Measurements from ENCODE around the gene KMT5B. TPM values are rescaled to one million over a fixed set of nuclear protein-coding genes. Genes with fewer than 3 reads are reported as not detected.

Gene KMT5B
- polyA plus RNA-seq, 2 of the 4 experiments (the other 2 are of a cell fraction), result 15.2 to 27.1 TPM

DNA sequence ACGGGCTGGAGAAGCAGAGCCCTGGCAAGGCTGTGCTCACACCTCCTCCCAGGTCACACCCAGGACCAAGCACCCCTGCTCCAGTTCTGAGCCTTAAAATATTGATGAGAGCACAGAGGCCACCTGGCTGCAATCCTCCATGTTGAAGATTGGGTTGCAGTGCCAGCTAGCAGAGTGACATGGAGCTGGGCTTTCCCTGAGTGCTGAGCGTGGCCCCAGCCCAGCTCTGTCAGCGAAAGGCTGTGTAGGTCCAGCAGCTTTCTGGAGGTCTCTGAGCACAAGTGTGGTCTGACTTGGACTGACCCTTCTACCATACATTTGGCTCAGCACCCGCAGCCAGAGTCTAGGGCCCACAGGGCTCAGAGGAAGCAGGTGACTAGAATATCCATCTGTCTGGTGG lies 87.9 kb downstream of the KMT5B start (continued):
- no peak for TF ChIP-seq ESRRA (IDR thresholded peaks at IDR 0.05; ENCODE audit: borderline replicate concordance, low read length)

DNA sequence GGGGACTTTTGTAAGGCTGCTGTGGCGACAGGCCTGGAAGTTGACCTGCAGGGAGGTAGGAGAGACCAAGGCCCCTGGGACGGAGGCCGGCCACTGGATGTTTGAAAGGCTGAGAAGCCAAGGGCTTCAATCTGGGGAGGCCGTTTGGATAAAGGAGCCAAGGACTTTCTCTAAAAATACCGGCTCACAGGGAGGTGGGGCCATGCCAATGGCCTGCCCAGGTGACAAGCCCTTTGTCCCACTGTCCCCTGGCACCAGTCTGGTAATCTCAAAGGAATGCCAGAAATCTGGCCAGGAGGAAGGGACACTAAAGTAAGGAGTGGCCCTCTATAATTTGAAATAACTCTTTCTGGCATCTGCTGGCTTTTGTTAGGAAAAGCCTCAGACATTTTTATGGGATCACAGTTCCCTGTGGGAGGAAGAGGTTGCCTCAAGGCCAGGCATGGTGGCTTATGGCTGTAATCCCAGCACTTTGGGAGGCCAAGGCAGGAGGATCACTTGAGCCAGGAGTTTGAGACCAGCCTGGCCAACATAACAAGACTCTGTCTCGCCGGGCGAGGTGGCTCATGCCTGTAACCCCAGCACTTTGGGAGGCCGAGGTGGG lies 90.1 kb downstream of the KMT5B start:
- Histone ChIP-seq H3K4me2 (peak overlapping the region; percentile 49), H3K4me1 (peaks cover 51% of the 10 kb centered on the region), H3K4me3 (no peak overlapping the region), H3K27ac (peak overlapping the region; percentile 47 to 60; a peak in 4 of 6 replicates), H3K9me3 (no peaks in the 10 kb centered on the region)
- no peak for FAIRE-seq
- TF ChIP-seq HMGXB4 (CRISPR knock-in tag; IDR thresholded peaks at IDR 0.05; ENCODE audit: borderline replicate concordance), result no peak
- no peak for TF ChIP-seq MYC (IDR thresholded peaks at IDR 0.05; ENCODE audit: borderline replicate concordance, low read length)
- no peak for TF ChIP-seq HEYL (CRISPR knock-in tag; IDR thresholded peaks at IDR 0.05)
- no peak for TF ChIP-seq BHLHE40 (IDR thresholded peaks at IDR 0.05; ENCODE audit: low read depth, low read length)
- TF ChIP-seq HOXB5 (CRISPR knock-in tag; IDR thresholded peaks at IDR 0.05), result no peak
- no peak for TF ChIP-seq NR3C1 (IDR thresholded peaks at IDR 0.05)
- no peak for TF ChIP-seq JUN (IDR thresholded peaks at IDR 0.05)
- no peak for TF ChIP-seq SREBF2 (IDR thresholded peaks at IDR 0.05)
- no peak for TF ChIP-seq CEBPB (IDR thresholded peaks at IDR 0.05)
- TF ChIP-seq CHD4 (IDR thresholded peaks at IDR 0.05; ENCODE audit: borderline replicate concordance), result no peak
- no peak for TF ChIP-seq KDM1A (IDR thresholded peaks at IDR 0.05; ENCODE audit: low read depth)
- no peak for TF ChIP-seq CBX8 (IDR thresholded peaks at IDR 0.05)
- TF ChIP-seq, protein P1, sequence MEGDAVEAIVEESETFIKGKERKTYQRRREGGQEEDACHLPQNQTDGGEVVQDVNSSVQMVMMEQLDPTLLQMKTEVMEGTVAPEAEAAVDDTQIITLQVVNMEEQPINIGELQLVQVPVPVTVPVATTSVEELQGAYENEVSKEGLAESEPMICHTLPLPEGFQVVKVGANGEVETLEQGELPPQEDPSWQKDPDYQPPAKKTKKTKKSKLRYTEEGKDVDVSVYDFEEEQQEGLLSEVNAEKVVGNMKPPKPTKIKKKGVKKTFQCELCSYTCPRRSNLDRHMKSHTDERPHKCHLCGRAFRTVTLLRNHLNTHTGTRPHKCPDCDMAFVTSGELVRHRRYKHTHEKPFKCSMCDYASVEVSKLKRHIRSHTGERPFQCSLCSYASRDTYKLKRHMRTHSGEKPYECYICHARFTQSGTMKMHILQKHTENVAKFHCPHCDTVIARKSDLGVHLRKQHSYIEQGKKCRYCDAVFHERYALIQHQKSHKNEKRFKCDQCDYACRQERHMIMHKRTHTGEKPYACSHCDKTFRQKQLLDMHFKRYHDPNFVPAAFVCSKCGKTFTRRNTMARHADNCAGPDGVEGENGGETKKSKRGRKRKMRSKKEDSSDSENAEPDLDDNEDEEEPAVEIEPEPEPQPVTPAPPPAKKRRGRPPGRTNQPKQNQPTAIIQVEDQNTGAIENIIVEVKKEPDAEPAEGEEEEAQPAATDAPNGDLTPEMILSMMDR (IDR thresholded peaks at IDR 0.05), result no peak
- TF ChIP-seq TFCP2L1 (CRISPR knock-in tag; IDR thresholded peaks at IDR 0.05), result no peak
- TF ChIP-seq ZNF302 (CRISPR knock-in tag; IDR thresholded peaks at IDR 0.05), result no peak
- no peak for TF ChIP-seq USF2 (IDR thresholded peaks at IDR 0.05)
- TF ChIP-seq MAFK (IDR thresholded peaks at IDR 0.05; ENCODE audit: partially characterized antibody), result no peak
- no peak for TF ChIP-seq HOXA7 (CRISPR knock-in tag; IDR thresholded peaks at IDR 0.05)
- no peak for TF ChIP-seq NFE2L2 (conservative IDR thresholded peaks at IDR 0.05; ENCODE audit: low read length)
- ATAC-seq, result no peak
- 73% methylated on average over 8 of the region's 9 CpGs for WGBS (ENCODE audit: missing lambda C conversion rate)
- ChIA-PET CTCF (no interaction called here), POLR2A (no interaction called here)
- peak in 1 of 2 experiments; percentile 63 for DNase-seq (ENCODE audit: low read depth in 1 of 2, low spot score in 1 of 2)

DNA sequence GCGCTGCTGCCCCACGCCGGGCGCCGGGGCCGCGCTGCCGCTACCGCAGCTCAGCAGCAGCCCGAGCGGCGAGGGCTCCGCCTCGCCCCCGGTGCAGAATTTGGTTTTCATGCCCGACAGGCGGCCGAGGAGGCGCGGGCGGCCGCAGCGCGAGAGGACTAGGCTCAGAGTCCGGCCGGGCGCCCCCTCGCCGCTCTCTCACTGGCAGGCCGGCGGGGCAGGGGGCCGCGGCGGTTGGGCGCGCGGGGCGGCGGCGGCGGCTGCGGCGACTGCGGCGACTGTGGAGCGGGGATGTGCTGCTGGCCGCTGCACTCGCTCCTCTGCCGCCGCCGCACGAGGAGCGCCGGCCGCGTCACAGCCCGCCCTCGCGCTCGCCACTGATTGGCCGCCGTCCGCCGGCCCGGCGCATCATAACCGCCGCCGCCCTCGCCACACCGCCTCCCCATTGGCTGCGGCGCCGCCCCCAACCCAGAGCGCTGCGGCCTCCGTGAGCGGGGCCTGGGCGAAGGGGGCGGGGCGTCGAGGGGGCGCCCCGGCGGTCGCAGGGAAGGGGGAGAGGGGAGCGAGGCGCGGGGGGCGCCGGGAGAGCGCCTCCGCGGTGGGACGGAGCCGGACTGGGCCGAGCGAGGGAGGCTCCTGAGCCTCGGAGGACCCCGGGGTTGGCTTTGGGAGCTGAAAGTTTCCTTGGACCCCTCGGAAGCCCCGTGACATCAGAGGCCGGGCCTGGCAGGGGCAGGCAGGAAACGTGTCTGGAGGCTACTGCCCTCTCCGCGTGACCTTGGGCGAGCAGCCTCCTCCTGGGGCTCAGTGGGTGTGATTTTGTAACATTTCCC lies 91.8 kb downstream of the KMT5B start, which contains the start of gene CHKA:
TSS of gene CHKA (minus strand) at position 322 of the 833 bp plus-strand sequence. CDS start at position 111, 211 bp downstream.
- ChIA-PET POLR2A (interaction anchor here (0.6 to 1.2 kb wide), 5 partner anchors 17 to 84 kb away, joined by 3 to 5 read pairs (median 3); no protein-coding TSS in a partner anchor), CTCF (interaction anchor here (1.4 kb wide), 1 partner anchor 10 kb away, joined by 3 read pairs; no protein-coding TSS in a partner anchor)
- TF ChIP-seq USF2 (IDR thresholded peaks at IDR 0.05) (peak; percentile 47; the same call in 1 of the 2 replicates), ESRRA (IDR thresholded peaks at IDR 0.05; ENCODE audit: borderline replicate concordance, low read length) (peak; percentile 41; the same call in 1 of the 2 replicates), PBX3 (IDR thresholded peaks at IDR 0.05) (0 out of 2 replicates have a peak, but pooled peaks have one; percentile 36), HDAC2 (IDR thresholded peaks at IDR 0.05) (no peak), JUN (IDR thresholded peaks at IDR 0.05) (peak; percentile 82 to 86), HMGXB4 (CRISPR knock-in tag; IDR thresholded peaks at IDR 0.05; ENCODE audit: borderline replicate concordance) (no peak; the same call in 1 of the 2 replicates), POLR2A (IDR thresholded peaks at IDR 0.05; ENCODE audit: low read length) (peak; percentile 71; the same call in 1 of the 2 replicates)
- TF ChIP-seq, protein P2, sequence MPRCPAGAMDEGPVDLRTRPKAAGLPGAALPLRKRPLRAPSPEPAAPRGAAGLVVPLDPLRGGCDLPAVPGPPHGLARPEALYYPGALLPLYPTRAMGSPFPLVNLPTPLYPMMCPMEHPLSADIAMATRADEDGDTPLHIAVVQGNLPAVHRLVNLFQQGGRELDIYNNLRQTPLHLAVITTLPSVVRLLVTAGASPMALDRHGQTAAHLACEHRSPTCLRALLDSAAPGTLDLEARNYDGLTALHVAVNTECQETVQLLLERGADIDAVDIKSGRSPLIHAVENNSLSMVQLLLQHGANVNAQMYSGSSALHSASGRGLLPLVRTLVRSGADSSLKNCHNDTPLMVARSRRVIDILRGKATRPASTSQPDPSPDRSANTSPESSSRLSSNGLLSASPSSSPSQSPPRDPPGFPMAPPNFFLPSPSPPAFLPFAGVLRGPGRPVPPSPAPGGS (IDR thresholded peaks at IDR 0.05), result peak; percentile 81; the same call in 2 of the 3 replicates

More for the DNA sequence above, 91.8 kb downstream of the KMT5B start, which contains the start of gene CHKA:
- FAIRE-seq (no peak), DNase-seq (ENCODE audit: low read depth in 1 of 2, low spot score in 1 of 2) (peak; percentile 84 to 91), ATAC-seq (peak; percentile 93 to 96)
- peak within 1 kb of the TSS; percentile 86 to 90 for H3K27ac ChIP-seq
- H3K4me1 ChIP-seq, result peaks cover 40% of the 10 kb centered on the region
- peak within 1 kb of the TSS; percentile 87 for H3K4me2 ChIP-seq
- no peaks in the 10 kb centered on the region for H3K9me3 ChIP-seq
- 0% methylated on average over 7 of the region's 107 CpGs for WGBS (ENCODE audit: missing lambda C conversion rate)
- H3K4me3 ChIP-seq, result peak within 1 kb of the TSS; percentile 99
